Naive thymus-derived CD4-positive, alpha-beta T cell (primary cell): ENCODE measurements around the gene CYB561. TPM values are rescaled to one million over a fixed set of nuclear protein-coding genes. Genes with fewer than 3 reads are reported as not detected.

Experiments
- ATAC-seq: fragments of 150-1000 bp; cut with Tn5 transposase; 2 replicates; pipeline ENCODE4 v1.10.0; 2021; ENCODE audit warnings: mild to moderate bottlenecking, moderate library complexity
- CTCF ChIA-PET: fragments of 350-600 bp; sonication (Branson Sonifier 250); formaldehyde crosslinking; loops from one replicate; lab custom pipeline; 2021; ENCODE audit warnings: antibody characterized with exemption; lab: Charles Lee
- POLR2A ChIA-PET: fragments of 350-600 bp; sonication (Branson Sonifier 250); formaldehyde crosslinking; loops from one replicate; lab custom pipeline; 2021; ENCODE audit warnings: antibody characterized with exemption, inconsistent platforms; lab: Charles Lee
- DNase-seq, 9 donors: peaks; one replicate each; pipeline versions ENCODE4 v3.0.0 to v3.0.0-alpha.2; 2020 to 2022; ENCODE audit warnings: mixed read lengths in 1 of 9
- H3K27ac ChIP-seq: one replicate; pipeline ENCODE4 v1.7.0; 2013; ENCODE audit warnings: mild to moderate bottlenecking, low read depth, low read length, moderate library complexity
- H3K27me3 ChIP-seq, 2 donors: one replicate each; pipeline ENCODE4 v1.7.0; 2013; ENCODE audit warnings: low read length in 2 of 2, mild to moderate bottlenecking in 2 of 2, moderate library complexity in 2 of 2; ENCODE audit not compliant: control insufficient read depth in 2 of 2, insufficient read depth in 2 of 2
- H3K36me3 ChIP-seq, 3 experiments: 1 replicate in 2 of 3; 2 replicates in 1 of 3; pipeline ENCODE4 v1.7.0; 2013; ENCODE audit warnings: low read length in 3 of 3, mild to moderate bottlenecking in 3 of 3, moderate library complexity in 1 of 3; ENCODE audit not compliant: insufficient read depth in 3 of 3, control insufficient read depth in 2 of 3
- H3K4me1 ChIP-seq, 2 donors: one replicate each; pipeline ENCODE4 v1.7.0; 2013; ENCODE audit warnings: low read length in 2 of 2, mild to moderate bottlenecking in 2 of 2, moderate library complexity in 1 of 2; ENCODE audit not compliant: control insufficient read depth in 2 of 2, insufficient read depth in 2 of 2
- H3K4me3 ChIP-seq: 2 replicates; pipeline ENCODE4 v1.7.0; 2013; ENCODE audit warnings: mild to moderate bottlenecking, low read length
- H3K9me3 ChIP-seq, 3 experiments: 1 replicate in 2 of 3; 2 replicates in 1 of 3; pipeline ENCODE4 v1.7.0; 2013; ENCODE audit warnings: low read length in 3 of 3; ENCODE audit not compliant: control insufficient read depth in 2 of 3
- H3K27ac Mint-ChIP-seq, 9 donors: one replicate each; pipeline ENCODE4 v1.8.0; 2020 to 2022; ENCODE audit warnings: mixed read lengths in 9 of 9, mild to moderate bottlenecking in 8 of 9, moderate library complexity in 5 of 9, inconsistent platforms in 2 of 9
- H3K27me3 Mint-ChIP-seq, 5 donors: one replicate each; pipeline ENCODE4 v1.8.0; 2021 to 2022; ENCODE audit warnings: mixed read lengths in 5 of 5, mild to moderate bottlenecking in 1 of 5
- H3K36me3 Mint-ChIP-seq, 5 donors: one replicate each; pipeline ENCODE4 v1.8.0; 2020 to 2022; ENCODE audit warnings: mixed read lengths in 5 of 5, mild to moderate bottlenecking in 3 of 5, inconsistent platforms in 1 of 5
- H3K4me1 Mint-ChIP-seq, 7 donors: one replicate each; pipeline ENCODE4 v1.8.0; 2020 to 2022; ENCODE audit warnings: mixed read lengths in 7 of 7, mild to moderate bottlenecking in 3 of 7, inconsistent platforms in 1 of 7
- H3K4me3 Mint-ChIP-seq, 10 donors: one replicate each; pipeline ENCODE4 v1.8.0; 2020 to 2022; ENCODE audit warnings: mild to moderate bottlenecking in 10 of 10, mixed read lengths in 10 of 10, moderate library complexity in 6 of 10, inconsistent platforms in 2 of 10
- H3K9me3 Mint-ChIP-seq, 11 donors: one replicate each; pipeline ENCODE4 v1.8.0; 2020 to 2022; ENCODE audit warnings: mixed read lengths in 11 of 11, mild to moderate bottlenecking in 4 of 11, inconsistent platforms in 1 of 11, moderate library complexity in 1 of 11
- intact Hi-C, 2 donors: fragments of 100-400 bp; cut with micrococcal nuclease; formaldehyde crosslinking; loops; one replicate each; pipeline ENCODE4 v1.15.1; 2023
- polyA plus RNA-seq, 2 donors: library from polyadenylated mRNA; unstranded; fragments of 300-500 nt; fragmentation: Illumina TruSeq; gene quantifications; one replicate each; pipeline ENCODE4 v1.2.3, GENCODE V29; 2021
- total RNA-seq, 6 experiments: library from RNA in 5 of 6; stranded (reverse) in 5 of 6; gene quantifications; 1 replicate in 5 of 6; 2 replicates in 1 of 6; pipeline ENCODE4 v1.2.3 and lab custom pipeline; 2021 to 2026

Gene CYB561
- total and polyA plus RNA-seq, 7 experiments from 2014 or later = 1.9 to 20.4 (median 5.4) TPM

DNA sequence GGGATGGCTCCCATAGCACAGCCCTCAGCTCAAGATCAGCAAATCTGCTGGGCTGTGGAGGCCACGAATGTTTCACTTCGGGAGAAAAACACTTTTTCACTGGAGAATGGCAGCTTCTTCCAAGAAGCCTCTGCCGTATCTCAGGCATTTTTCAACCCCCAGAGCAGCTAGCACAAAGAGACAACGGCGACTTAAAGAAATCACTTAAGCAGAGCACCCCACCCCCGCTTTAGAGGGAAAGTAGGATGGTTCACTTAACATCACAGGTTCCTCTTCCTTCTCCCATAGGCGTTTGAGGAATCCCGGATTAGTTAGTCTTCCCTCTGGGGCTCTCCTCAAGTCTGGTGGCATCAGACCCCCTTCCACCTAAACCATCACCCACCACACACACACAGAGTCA, 27.6 kb downstream of the CYB561 start:
- ChIA-PET CTCF (interaction anchor here (1.3 kb wide), 1 partner anchor 12 kb away, joined by 10 read pairs; no protein-coding TSS in a partner anchor), POLR2A (interaction anchor here (1.3 kb wide), 1 partner anchor 193 kb away, joined by 3 read pairs; no protein-coding TSS in a partner anchor)
- H3K9me3 ChIP-seq = no peaks in the 10 kb centered on the region
- Mint-ChIP-seq H3K27me3 (peaks cover 0 to 30% (median 0%) of the 10 kb centered on the region in 5 donors), H3K4me1 (peaks cover 11 to 28% (median 18%) of the 10 kb centered on the region in 7 donors), H3K4me3 (no peak overlapping the region), H3K9me3 (no peaks in the 10 kb centered on the region), H3K36me3 (peaks cover 0 to 11% (median 0%) of the 10 kb centered on the region in 5 donors), H3K27ac (peak overlapping the region in 3 of 9 donors; percentile 11 to 58 (median 13))
- DNase-seq (no peak), ATAC-seq (no peak)
- intact Hi-C loops = no loop called here
- no peak overlapping the region for H3K27ac ChIP-seq
- no peaks in the 10 kb centered on the region for H3K27me3 ChIP-seq
- H3K36me3 ChIP-seq = peaks cover 0 to 7% (median 0%) of the 10 kb centered on the region in 3 experiments
- peaks cover 0 to 15% of the 10 kb centered on the region in 2 donors for H3K4me1 ChIP-seq
- H3K4me3 ChIP-seq = no peak overlapping the region

GRCh38 chr17:63414222-63414621, 31.9 kb downstream of the CYB561 start:
- H3K36me3 ChIP-seq = peaks cover 0 to 27% (median 0%) of the 10 kb centered on the region in 3 experiments
- POLR2A ChIA-PET = no interaction called here
- no peak for DNase-seq
- Mint-ChIP-seq H3K4me3 (no peak overlapping the region), H3K27ac (no peak overlapping the region), H3K36me3 (peaks cover 1 to 26% (median 12%) of the 10 kb centered on the region in 5 donors), H3K27me3 (peaks cover 0 to 40% (median 0%) of the 10 kb centered on the region in 5 donors), H3K9me3 (no peaks in the 10 kb centered on the region), H3K4me1 (peaks cover 0 to 7% (median 4%) of the 10 kb centered on the region in 7 donors)
- H3K4me1 ChIP-seq = peaks cover 0 to under 1% of the 10 kb centered on the region in 2 donors
- H3K4me3 ChIP-seq = no peak overlapping the region
- intact Hi-C loops = no loop called here
- CTCF ChIA-PET = interaction anchor here (0.7 to 1.2 kb wide), 4 partner anchors 8 to 64 kb away, joined by 3 to 4 read pairs (median 3); no protein-coding TSS in a partner anchor
- no peak for ATAC-seq
- no peaks in the 10 kb centered on the region for H3K9me3 ChIP-seq
- H3K27me3 ChIP-seq = no peaks in the 10 kb centered on the region
- H3K27ac ChIP-seq = no peak overlapping the region

DNA sequence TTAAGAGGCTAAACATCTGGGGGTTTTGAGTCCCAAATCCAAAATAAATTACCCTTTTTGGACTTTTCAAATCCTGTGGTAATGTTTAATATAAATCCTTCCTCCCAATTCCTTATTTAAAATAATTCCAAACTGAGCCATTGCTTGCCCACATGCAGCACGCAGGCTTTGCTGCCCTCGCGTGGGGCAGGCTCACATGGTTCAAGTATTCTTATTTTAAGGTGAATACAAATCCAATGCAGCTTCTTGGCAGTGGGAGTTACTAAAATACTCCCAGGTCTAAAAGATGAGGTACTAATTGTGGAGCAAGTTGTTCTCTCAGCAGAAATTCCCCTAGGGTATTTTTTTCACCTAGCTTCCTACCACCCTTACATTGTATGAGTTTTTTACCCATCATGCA, 33.0 kb downstream of the CYB561 start:
- peaks cover 0 to 27% (median 0%) of the 10 kb centered on the region in 3 experiments for H3K36me3 ChIP-seq
- POLR2A ChIA-PET = no interaction called here
- no peaks in the 10 kb centered on the region for H3K9me3 ChIP-seq
- intact Hi-C loops = no loop called here
- no peaks in the 10 kb centered on the region for H3K4me1 ChIP-seq
- H3K27me3 ChIP-seq = no peaks in the 10 kb centered on the region
- Mint-ChIP-seq H3K27ac (no peak overlapping the region), H3K27me3 (peaks cover 0 to 36% (median 0%) of the 10 kb centered on the region in 5 donors), H3K4me3 (no peak overlapping the region), H3K9me3 (no peaks in the 10 kb centered on the region), H3K36me3 (peaks cover 1 to 26% (median 12%) of the 10 kb centered on the region in 5 donors), H3K4me1 (no peaks in the 10 kb centered on the region)
- DNase-seq (no peak), ATAC-seq (no peak)
- H3K27ac ChIP-seq = no peak overlapping the region
- CTCF ChIA-PET = interaction anchor here (1.2 kb wide), 1 partner anchor 65 kb away, joined by 3 read pairs; no protein-coding TSS in a partner anchor
- no peak overlapping the region for H3K4me3 ChIP-seq

- DNase-seq = no peak
- no peaks in the 10 kb centered on the region for H3K4me1 Mint-ChIP-seq
- intact Hi-C loops = no loop called here
- H3K27me3 Mint-ChIP-seq = peaks cover 0 to 37% (median 0%) of the 10 kb centered on the region in 5 donors
- no peaks in the 10 kb centered on the region for H3K27me3 ChIP-seq
- peak overlapping the region in 1 of 9 donors; percentile 7 for H3K27ac Mint-ChIP-seq
- ChIA-PET POLR2A (no interaction called here), CTCF (no interaction called here)
- no peak overlapping the region for H3K27ac ChIP-seq
- H3K9me3 ChIP-seq = no peaks in the 10 kb centered on the region
- no peaks in the 10 kb centered on the region for H3K4me1 ChIP-seq
- no peak for ATAC-seq
- H3K4me3 Mint-ChIP-seq = no peak overlapping the region
- H3K36me3 ChIP-seq = peaks cover 0 to 27% (median 0%) of the 10 kb centered on the region in 3 experiments
- H3K4me3 ChIP-seq = no peak overlapping the region
- H3K9me3 Mint-ChIP-seq = no peaks in the 10 kb centered on the region
- peaks cover 1 to 25% (median 12%) of the 10 kb centered on the region in 5 donors for H3K36me3 Mint-ChIP-seq
Observed at GRCh38 chr17:63412234-63412633, 33.9 kb downstream of the CYB561 start.

GRCh38 chr17:63407741-63408330, 38.3 kb downstream of the CYB561 start:
- Mint-ChIP-seq H3K27ac (no peak overlapping the region), H3K4me1 (peaks cover 0 to 6% (median 4%) of the 10 kb centered on the region in 7 donors), H3K4me3 (no peak overlapping the region), H3K9me3 (no peaks in the 10 kb centered on the region), H3K27me3 (peaks cover 0 to 26% (median 0%) of the 10 kb centered on the region in 5 donors), H3K36me3 (peaks cover 1 to 15% (median 8%) of the 10 kb centered on the region in 5 donors)
- Histone ChIP-seq H3K27ac (no peak overlapping the region), H3K9me3 (no peaks in the 10 kb centered on the region), H3K4me1 (no peaks in the 10 kb centered on the region), H3K4me3 (no peak overlapping the region), H3K27me3 (no peaks in the 10 kb centered on the region), H3K36me3 (peaks cover 0 to 14% (median 0%) of the 10 kb centered on the region in 3 experiments)
- DNase-seq = no peak
- CTCF ChIA-PET = interaction anchor here (1.0 to 1.7 kb wide), 4 partner anchors 10 to 706 kb away, joined by 3 to 10 read pairs (median 4); no protein-coding TSS in a partner anchor
- ATAC-seq = no peak
- intact Hi-C loops = loop anchor here (2.0 to 10.0 kb wide), 5 partner anchors 325 to 985 kb away; partner anchors contain the start of gene METTL2A (in 2 of the 2)
- POLR2A ChIA-PET = no interaction called here

DNA sequence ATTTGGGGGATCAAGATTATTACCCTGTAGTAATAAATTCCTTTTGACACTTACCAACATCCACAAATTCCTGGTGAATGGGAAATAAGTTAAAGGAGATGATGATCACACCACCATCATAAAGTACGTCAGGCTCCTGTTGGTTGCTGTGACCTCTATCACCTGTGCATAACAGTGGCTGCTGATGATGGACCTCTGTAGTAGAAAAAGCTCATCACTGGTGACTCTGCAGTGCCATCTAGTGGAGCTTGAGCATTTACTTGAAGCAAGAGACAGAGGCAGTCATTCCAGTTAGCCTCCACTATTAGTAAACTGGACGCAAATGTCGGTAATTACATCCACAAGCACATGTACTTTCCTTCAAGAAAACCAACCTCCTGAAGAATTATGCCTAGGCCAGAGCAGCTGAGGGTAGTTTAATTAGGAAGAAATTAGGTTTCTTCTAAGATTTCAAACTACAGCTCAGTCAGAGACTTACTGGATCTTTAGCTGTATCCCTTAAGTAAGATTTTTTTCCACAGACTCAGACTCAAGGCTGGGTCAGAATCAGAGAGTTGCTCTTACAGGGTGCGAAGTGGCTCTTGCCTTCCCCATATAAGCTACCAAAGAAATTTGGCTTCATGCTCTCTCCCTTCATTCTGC, 39.3 kb downstream of the CYB561 start:
- Histone ChIP-seq H3K27me3 (no peaks in the 10 kb centered on the region), H3K4me3 (no peak overlapping the region), H3K9me3 (no peaks in the 10 kb centered on the region), H3K27ac (no peak overlapping the region), H3K4me1 (no peaks in the 10 kb centered on the region), H3K36me3 (peaks cover 0 to 6% (median 0%) of the 10 kb centered on the region in 3 experiments)
- intact Hi-C loops = loop anchor here (1.0 to 10.0 kb wide), 8 partner anchors 72 to 984 kb away; partner anchors contain the start of gene METTL2A (in 2 of the 2)
- ATAC-seq (peak; percentile 90), DNase-seq (peak in 8 of 9 donors; percentile 40 to 70 (median 60))
- H3K27me3 Mint-ChIP-seq = peaks cover 0 to 25% (median 0%) of the 10 kb centered on the region in 5 donors
- ChIA-PET POLR2A (interaction anchor here (0.7 kb wide), 1 partner anchor 704 kb away, joined by 3 read pairs; no protein-coding TSS in a partner anchor), CTCF (interaction anchor here (0.5 to 2.0 kb wide), 22 partner anchors 7 to 985 kb away, joined by 3 to 16 read pairs (median 4); no protein-coding TSS in a partner anchor)
- H3K27ac Mint-ChIP-seq = no peak overlapping the region
- H3K4me1 Mint-ChIP-seq = peaks cover 0 to 6% (median 4%) of the 10 kb centered on the region in 7 donors
- H3K36me3 Mint-ChIP-seq = peaks cover 1 to 8% (median 8%) of the 10 kb centered on the region in 5 donors
- no peaks in the 10 kb centered on the region for H3K9me3 Mint-ChIP-seq
- H3K4me3 Mint-ChIP-seq = no peak overlapping the region
